SIG-M5 treated with dmso at 0.1 percent for 504 hours (cell line): ENCODE results near the gene ASB17.
"Not testable (repeated sequence)": the region's sequence is repeated elsewhere in the genome, so short reads cannot be mapped to it uniquely, and the experiment has no call there.

ENCODE experiments used
- DNase-seq: peaks from one replicate; lab custom pipeline; 2025; ENCODE audit not compliant: unreplicated experiment; lab: John Stamatoyannopoulos, UW

ASB17 gene

GRCh38 chr1:75932304-75932703, at the start of gene ASB17:
TSS of gene ASB17 (minus strand) at chr1:75932404. CDS start at chr1:75932291, 113 bp downstream.
- no peak for DNase-seq

GRCh38 chr1:75980972-75981897, 49.0 kb upstream of the ASB17 start:
- DNase-seq, result no peak

- DNase-seq, result no peak
These were observed 38.4 kb upstream of the ASB17 start for GRCh38 chr1:75970631-75971030.

GRCh38 chr1:75969550-75969949, 37.3 kb upstream of the ASB17 start:
- no peak for DNase-seq

GRCh38 chr1:75967719-75968118, 35.5 kb upstream of the ASB17 start:
- no peak for DNase-seq

- DNase-seq, result no peak
These were observed 32.7 kb upstream of the ASB17 start for GRCh38 chr1:75964760-75965408.

- not testable (repeated sequence) for DNase-seq
These were observed 32.0 kb upstream of the ASB17 start for GRCh38 chr1:75964110-75964759.

GRCh38 chr1:75954586-75954985, 22.4 kb upstream of the ASB17 start:
- no peak for DNase-seq

- no peak for DNase-seq
These were observed 21.3 kb upstream of the ASB17 start for GRCh38 chr1:75953461-75953860.

- DNase-seq, result no peak
These were observed 19.8 kb upstream of the ASB17 start for GRCh38 chr1:75952016-75952415.

- DNase-seq, result no peak
These were observed 18.0 kb upstream of the ASB17 start for GRCh38 chr1:75950176-75950575.

- DNase-seq, result peak; percentile 8
These were observed 10.8 kb upstream of the ASB17 start for GRCh38 chr1:75943037-75943436.

- DNase-seq, result no peak
These were observed 4.8 kb upstream of the ASB17 start for GRCh38 chr1:75937034-75937433.

- DNase-seq, result no peak
These were observed 9.5 kb downstream of the ASB17 start for GRCh38 chr1:75922698-75923097.

GRCh38 chr1:75916834-75917233, 15.4 kb downstream of the ASB17 start:
- DNase-seq, result no peak

- DNase-seq, result peak; percentile 0
These were observed 23.5 kb downstream of the ASB17 start for GRCh38 chr1:75908717-75909152.

- no peak for DNase-seq
These were observed 30.8 kb downstream of the ASB17 start for GRCh38 chr1:75901371-75901770.

GRCh38 chr1:75884437-75884836, 47.8 kb downstream of the ASB17 start:
- no peak for DNase-seq

- DNase-seq, result no peak
These were observed 52.2 kb downstream of the ASB17 start for GRCh38 chr1:75879985-75880384.

- DNase-seq, result no peak
These were observed 61.3 kb downstream of the ASB17 start for GRCh38 chr1:75870951-75871350.
